Neutrophil (primary cell): ENCODE results near the gene NHEJ1.

Experiments used
- H3K27ac ChIP-seq: fragments of 200-600 bp; sonication (generic); 2 replicates; pipeline ENCODE4 v1.5.1; 2016; ENCODE audit warnings: mild to moderate bottlenecking, moderate library complexity
- H3K27me3 ChIP-seq: fragments of 200-600 bp; sonication (generic); 2 replicates; pipeline ENCODE4 v1.6.0; 2016; ENCODE audit warnings: mild to moderate bottlenecking
- H3K36me3 ChIP-seq: fragments of 200-600 bp; sonication (generic); 2 replicates; pipeline ENCODE4 v1.5.1; 2017
- H3K4me1 ChIP-seq, 2 experiments: fragments of 200-600 bp in 1 of 2; sonication (generic) in 1 of 2; 1 replicate in 1 of 2; 2 replicates in 1 of 2; pipeline versions ENCODE4 v1.5.1 to v1.6.1; 2013 to 2016; ENCODE audit warnings: low read depth in 1 of 2, low read length in 1 of 2, mild to moderate bottlenecking in 1 of 2, moderate library complexity in 1 of 2; ENCODE audit not compliant: control insufficient read depth in 1 of 2, insufficient read depth in 1 of 2
- H3K4me3 ChIP-seq, 2 experiments: fragments of 200-600 bp in 1 of 2; sonication (generic) in 1 of 2; 1 replicate in 1 of 2; 2 replicates in 1 of 2; pipeline ENCODE4 v1.5.1; 2013 to 2016; ENCODE audit warnings: low read depth in 1 of 2, low read length in 1 of 2, mild to moderate bottlenecking in 1 of 2, moderate library complexity in 1 of 2
- H3K9me3 ChIP-seq: fragments of 200-600 bp; sonication (generic); 2 replicates; pipeline ENCODE4 v1.5.1; 2016
- TF ChIP-seq, protein P1 (sequence below): fragments of 200-600 bp; sonication (generic); IDR thresholded peaks from 2 replicates; pipeline ENCODE4 v1.5.1; 2016; ENCODE audit warnings: antibody characterized with exemption

The NHEJ1 gene

DNA sequence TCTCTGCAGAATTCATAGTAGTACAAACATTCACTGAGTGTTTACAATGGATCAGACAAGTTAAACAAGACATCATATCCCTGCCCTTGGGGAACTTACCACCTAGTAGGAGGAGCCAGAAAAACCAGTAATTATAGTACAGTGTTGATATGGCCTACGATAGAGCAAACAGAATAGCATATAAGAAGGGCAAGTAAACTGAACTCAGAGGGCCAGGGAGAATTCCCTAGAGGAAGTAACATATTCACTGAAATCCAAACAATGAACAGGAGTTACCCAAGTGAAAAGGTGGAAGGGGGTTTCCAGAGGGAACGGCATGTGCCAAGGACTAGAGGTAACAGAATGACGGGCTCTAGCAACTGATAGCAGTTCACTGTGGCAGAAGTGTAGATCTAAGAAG is 34.1 kb downstream of the NHEJ1 start:
- H3K9me3 ChIP-seq = no peaks in the 10 kb centered on the region
- TF ChIP-seq, protein P1, sequence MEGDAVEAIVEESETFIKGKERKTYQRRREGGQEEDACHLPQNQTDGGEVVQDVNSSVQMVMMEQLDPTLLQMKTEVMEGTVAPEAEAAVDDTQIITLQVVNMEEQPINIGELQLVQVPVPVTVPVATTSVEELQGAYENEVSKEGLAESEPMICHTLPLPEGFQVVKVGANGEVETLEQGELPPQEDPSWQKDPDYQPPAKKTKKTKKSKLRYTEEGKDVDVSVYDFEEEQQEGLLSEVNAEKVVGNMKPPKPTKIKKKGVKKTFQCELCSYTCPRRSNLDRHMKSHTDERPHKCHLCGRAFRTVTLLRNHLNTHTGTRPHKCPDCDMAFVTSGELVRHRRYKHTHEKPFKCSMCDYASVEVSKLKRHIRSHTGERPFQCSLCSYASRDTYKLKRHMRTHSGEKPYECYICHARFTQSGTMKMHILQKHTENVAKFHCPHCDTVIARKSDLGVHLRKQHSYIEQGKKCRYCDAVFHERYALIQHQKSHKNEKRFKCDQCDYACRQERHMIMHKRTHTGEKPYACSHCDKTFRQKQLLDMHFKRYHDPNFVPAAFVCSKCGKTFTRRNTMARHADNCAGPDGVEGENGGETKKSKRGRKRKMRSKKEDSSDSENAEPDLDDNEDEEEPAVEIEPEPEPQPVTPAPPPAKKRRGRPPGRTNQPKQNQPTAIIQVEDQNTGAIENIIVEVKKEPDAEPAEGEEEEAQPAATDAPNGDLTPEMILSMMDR = no peak
- no peaks in the 10 kb centered on the region for H3K4me1 ChIP-seq
- no peak overlapping the region for H3K4me3 ChIP-seq
- no peak overlapping the region for H3K27ac ChIP-seq
- no peaks in the 10 kb centered on the region for H3K36me3 ChIP-seq
- H3K27me3 ChIP-seq = no peaks in the 10 kb centered on the region

DNA sequence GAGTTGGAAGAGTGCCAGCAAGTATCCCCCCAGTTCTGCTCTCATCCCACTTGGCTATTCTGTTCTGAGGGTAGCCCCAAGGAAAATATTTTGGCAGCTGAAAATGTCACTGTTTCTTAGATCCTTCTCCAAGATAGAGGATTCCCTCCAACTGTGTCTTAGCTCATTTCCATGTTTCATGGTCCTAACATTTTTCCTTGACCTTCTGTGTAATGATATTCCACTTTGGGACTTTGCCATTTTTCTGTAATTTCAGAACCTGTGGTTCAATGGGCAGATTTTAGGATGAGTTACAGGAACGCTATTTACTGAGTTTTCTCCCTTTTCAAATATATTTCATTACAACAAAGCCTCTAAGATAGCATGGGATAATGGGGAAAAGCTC is 34.7 kb downstream of the NHEJ1 start:
- Histone ChIP-seq H3K4me3 (no peak overlapping the region), H3K27me3 (no peaks in the 10 kb centered on the region), H3K27ac (no peak overlapping the region), H3K4me1 (no peaks in the 10 kb centered on the region), H3K36me3 (no peaks in the 10 kb centered on the region), H3K9me3 (no peaks in the 10 kb centered on the region)
- TF ChIP-seq, protein P1 = no peak

DNA sequence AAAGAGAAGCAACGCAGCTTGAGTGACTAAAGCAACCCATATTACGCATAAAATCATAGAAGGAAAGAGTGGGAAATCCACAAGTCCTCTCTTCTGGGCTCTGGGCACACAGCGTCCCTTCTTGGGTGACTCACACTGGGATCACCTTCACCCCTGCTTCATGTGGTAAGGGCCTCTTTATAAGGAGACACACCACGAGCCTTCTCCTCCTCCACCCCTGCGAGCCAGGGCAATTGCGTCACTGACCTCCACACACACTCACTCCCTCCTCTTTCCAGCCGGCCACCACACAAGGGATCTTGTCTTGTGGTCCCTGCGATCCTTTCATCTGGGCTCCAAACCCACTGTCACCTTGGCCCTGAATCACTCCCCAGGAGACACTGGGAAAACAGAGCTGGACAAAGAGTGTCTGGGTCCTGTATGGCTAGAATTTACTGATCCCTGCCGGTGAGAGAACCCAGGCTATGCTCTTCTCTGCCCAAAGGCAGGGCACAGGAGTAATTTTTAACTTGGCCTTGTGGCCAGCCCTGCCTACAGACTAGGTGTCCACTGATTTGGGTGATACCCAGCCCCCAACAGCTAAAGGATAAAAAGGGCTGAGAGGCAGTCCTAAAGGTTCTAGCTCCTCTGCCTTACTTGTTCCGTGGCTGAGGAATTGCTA is 35.3 kb downstream of the NHEJ1 start:
- Histone ChIP-seq H3K4me3 (no peak overlapping the region), H3K36me3 (no peaks in the 10 kb centered on the region), H3K4me1 (no peaks in the 10 kb centered on the region), H3K27me3 (no peaks in the 10 kb centered on the region), H3K9me3 (no peaks in the 10 kb centered on the region), H3K27ac (no peak overlapping the region)
- TF ChIP-seq, protein P1 = no peak

DNA sequence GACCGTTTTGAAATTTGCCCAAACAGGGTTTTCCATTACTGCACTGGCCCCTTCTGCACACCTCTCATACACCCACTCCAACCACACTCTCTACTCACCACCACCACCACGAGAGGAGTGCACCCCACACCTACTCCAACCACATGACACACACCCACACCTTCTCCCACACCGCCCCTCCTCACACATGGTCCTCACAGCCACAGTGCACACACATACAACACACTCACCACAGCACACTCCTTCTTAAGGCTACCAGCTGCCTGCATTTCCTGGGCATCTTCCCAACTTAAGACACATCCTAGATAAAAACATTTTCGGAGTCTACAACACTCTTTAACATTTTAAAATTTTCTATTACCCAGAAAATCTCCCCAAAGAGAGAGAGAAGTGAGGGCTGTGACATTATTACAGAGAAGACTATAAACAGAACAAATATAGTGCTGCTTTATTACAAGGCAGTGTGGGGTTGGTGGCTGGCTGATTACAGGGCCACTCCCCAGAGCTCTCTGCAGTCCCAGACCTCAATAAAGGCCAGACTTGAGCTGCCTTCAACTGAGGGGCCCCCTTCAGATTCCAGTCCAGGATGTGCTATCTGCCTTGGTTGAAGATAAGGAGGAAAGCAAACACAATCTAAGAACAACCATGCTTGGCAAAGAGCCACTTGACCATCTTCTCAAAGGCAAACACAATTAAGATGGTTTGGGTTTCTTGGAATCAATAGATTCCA is 36.1 kb downstream of the NHEJ1 start:
- Histone ChIP-seq H3K4me3 (no peak overlapping the region), H3K36me3 (no peaks in the 10 kb centered on the region), H3K27me3 (no peaks in the 10 kb centered on the region), H3K4me1 (no peaks in the 10 kb centered on the region), H3K9me3 (no peaks in the 10 kb centered on the region), H3K27ac (no peak overlapping the region)
- TF ChIP-seq, protein P1 = no peak

DNA sequence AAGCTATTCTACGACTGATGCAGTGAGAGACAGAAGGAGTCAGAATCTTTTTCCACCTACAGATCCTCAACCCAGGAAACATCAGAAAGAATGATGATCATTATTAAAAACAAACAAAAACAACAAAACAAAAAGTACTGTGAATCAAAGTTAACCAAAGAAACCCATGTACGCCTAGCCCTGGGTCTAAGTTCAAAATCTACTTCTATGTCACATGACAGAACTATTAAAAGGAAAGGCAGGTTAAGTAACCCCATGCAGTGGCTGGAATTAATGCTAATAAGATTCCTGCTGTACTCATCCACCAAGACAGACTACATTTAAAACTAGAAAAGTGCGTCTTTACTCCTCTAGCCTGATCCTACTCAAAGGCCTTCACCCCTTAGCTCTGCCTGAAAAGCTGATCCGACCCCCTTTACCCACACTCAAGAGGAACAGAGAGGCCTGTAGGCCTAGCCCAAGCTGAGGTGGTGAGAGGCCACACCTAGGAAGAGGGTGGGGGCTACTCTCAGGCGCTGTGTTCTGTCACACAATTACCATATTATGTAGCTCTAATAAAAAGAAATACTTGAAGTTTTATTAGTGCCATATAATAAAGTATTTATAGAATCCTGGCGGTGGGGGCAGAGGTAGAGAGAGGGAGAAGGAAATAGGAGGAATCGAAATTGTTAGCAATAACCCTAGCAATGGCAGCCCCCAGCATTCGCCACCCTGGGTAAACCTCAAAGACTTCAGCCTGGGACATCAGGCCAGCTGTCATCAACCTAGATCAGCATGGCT is 37.1 kb downstream of the NHEJ1 start:
- no peaks in the 10 kb centered on the region for H3K9me3 ChIP-seq
- no peaks in the 10 kb centered on the region for H3K4me1 ChIP-seq
- H3K4me3 ChIP-seq = no peak overlapping the region
- TF ChIP-seq, protein P1 = no peak
- H3K27ac ChIP-seq = no peak overlapping the region
- H3K36me3 ChIP-seq = no peaks in the 10 kb centered on the region
- no peaks in the 10 kb centered on the region for H3K27me3 ChIP-seq
